Kidney tubule cell (primary cell): ENCODE results near the gene SFXN5.

Source experiments
- DNase-seq: peaks from one replicate; pipeline ENCODE4 v3.0.0-alpha.2; 2018; ENCODE audit warnings: low spot score

Gene SFXN5

GRCh38 chr2:72897785-72898584, 173.5 kb downstream of the SFXN5 start:
- DNase-seq: no peak

GRCh38 chr2:72896446-72896845, 175.1 kb downstream of the SFXN5 start:
- DNase-seq: peak; percentile 78

GRCh38 chr2:72895759-72896281, 175.7 kb downstream of the SFXN5 start:
- DNase-seq: peak; percentile 85

- DNase-seq: peak; percentile 28
Observed at GRCh38 chr2:72895154-72895553, 176.4 kb downstream of the SFXN5 start.

DNA sequence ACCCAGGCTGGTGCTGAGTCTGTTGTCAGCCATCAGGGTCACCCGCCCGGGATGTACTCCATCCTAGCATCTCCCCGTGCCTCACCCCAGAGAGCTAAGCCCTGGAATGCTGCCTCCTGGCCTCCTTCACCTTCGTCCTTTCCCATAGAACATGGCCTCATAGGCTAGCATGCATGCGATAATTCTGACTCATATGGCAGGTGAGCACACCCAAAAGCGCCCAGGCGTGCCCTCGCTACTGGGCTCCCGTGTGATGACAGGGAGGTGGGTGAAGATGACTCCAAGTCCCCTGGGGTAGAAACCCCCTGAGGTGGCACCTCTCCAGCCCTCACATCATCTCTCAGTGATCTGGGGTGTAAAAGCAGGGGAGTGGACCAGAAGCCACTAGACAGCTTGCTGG, 177.0 kb downstream of the SFXN5 start:
- DNase-seq: peak; percentile 89

GRCh38 chr2:72893594-72894319, 177.8 kb downstream of the SFXN5 start:
- DNase-seq: peak; percentile 79

DNA sequence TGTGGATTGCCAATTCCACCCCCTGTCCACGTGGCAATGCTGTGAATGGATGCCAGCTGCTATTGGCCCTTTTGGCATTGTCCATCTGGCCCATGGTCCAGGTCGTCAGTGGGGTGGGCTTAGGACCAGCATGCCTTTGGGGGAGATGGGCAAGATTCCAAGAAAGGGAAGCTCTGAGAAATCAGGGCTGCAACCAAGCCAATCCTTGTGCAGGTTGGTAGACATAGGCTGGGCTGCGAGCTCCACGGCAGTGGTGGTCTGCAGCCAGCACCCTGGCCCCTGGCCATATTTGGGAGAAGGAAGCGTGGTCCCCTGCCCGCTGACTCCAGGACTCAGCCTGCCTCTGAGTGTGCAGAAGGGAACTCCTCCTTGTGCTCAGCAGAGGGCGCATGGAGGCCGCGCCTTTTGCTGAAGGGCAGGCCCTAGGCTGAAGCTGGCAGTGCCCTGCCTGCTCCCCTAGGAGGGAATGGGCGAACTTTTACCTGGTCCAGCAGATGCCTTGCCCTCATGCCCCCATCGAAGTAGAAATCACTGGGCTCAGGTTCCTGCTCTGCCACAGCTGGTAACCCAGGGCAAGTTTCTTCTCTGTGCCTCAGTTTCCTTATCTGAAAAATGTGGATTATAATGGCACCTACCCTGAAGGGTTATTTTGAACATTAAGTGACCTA, 178.9 kb downstream of the SFXN5 start:
- DNase-seq: peak; percentile 84
